K562 (cell line): ENCODE data around the gene MN1. TPM values are rescaled to one million over a fixed set of nuclear protein-coding genes. Genes with fewer than 3 reads are reported as not detected.

Experiments
- ATAC-seq: fragments of 200-7000 bp; cut with Tn5 transposase; 3 replicates; pipeline ENCODE4 v1.9.1; 2020; ENCODE audit warnings: moderate library complexity
- BruUV-seq: library from RNA; stranded (reverse); fragments of 400-500 nt; replicated peaks from 2 replicates; lab custom pipeline; 2021; lab: Mats Ljungman, UMichigan
- CTCF ChIA-PET: fragments of 300-600 bp; formaldehyde crosslinking; extraction: SDS; loops from one replicate; lab custom pipeline; 2021; ENCODE audit warnings: low intra/inter-chr PET ratio; lab: Yijun Ruan, JAX
- POLR2A ChIA-PET: fragments of 300-600, 350-650 bp; sonication (Branson Sonifier 250); formaldehyde crosslinking; extraction: SDS; loops from one replicate; lab custom pipeline; 2021; ENCODE audit warnings: antibody characterized with exemption, inconsistent platforms; lab: Yijun Ruan, JAX
- DNase-seq, 4 experiments: peaks; one replicate each; pipeline versions ENCODE4 v3.0.0 to v3.0.0-alpha.2; 2011 to 2018; ENCODE audit warnings: low spot score in 3 of 4, mixed read lengths in 3 of 4; ENCODE audit errors: extremely low read depth in 1 of 4
- FAIRE-seq: peaks from 2 replicates; lab custom pipeline; 2011; peaks lifted over from hg19 to GRCh38; lab: Jason Lieb, UNC
- H2AFZ ChIP-seq: 2 replicates; pipeline ENCODE4 v1.6.0; 2011; ENCODE audit warnings: low read depth, low read length, control low read depth, inconsistent platforms
- H3K27ac ChIP-seq: fragments of 200-600 bp; 3 replicates; pipeline ENCODE4 v1.8.0; 2011; ENCODE audit warnings: low read depth, mild to moderate bottlenecking, control low read depth, inconsistent platforms, low read length, moderate library complexity, mixed read lengths; ENCODE audit errors: extremely low read depth
- H3K27me3 ChIP-seq, 2 experiments: fragments of 300-600 bp in 1 of 2; 2 replicates in 1 of 2; 3 replicates in 1 of 2; pipeline versions ENCODE4 v1.6.0 to v1.8.0; 2011; ENCODE audit warnings: inconsistent platforms in 2 of 2, low read length in 2 of 2, mild to moderate bottlenecking in 1 of 2, mixed read lengths in 1 of 2, moderate library complexity in 1 of 2; ENCODE audit not compliant: control insufficient read depth in 2 of 2, insufficient read depth in 2 of 2
- H3K36me3 ChIP-seq: fragments of 300-600 bp; 3 replicates; pipeline ENCODE4 v1.8.0; 2011; ENCODE audit warnings: mild to moderate bottlenecking, low read length, inconsistent platforms; ENCODE audit not compliant: control insufficient read depth, insufficient read depth
- H3K4me1 ChIP-seq, 2 experiments: fragments of 200-600 bp in 1 of 2; replicated peaks in 1 of 2; 2 replicates in 1 of 2; 3 replicates in 1 of 2; pipeline versions ENCODE4 v1.5.1 to v1.8.0; 2011; ENCODE audit warnings: inconsistent platforms in 2 of 2, low read length in 2 of 2, mild to moderate bottlenecking in 1 of 2, mixed read lengths in 1 of 2, moderate library complexity in 1 of 2; ENCODE audit not compliant: control insufficient read depth in 2 of 2, insufficient read depth in 2 of 2
- H3K4me2 ChIP-seq: 2 replicates; pipeline ENCODE4 v1.6.1; 2011; ENCODE audit warnings: low read length, control low read depth, inconsistent platforms, mixed read lengths; ENCODE audit not compliant: insufficient read depth
- H3K4me3 ChIP-seq: fragments of 200-600 bp; sonication (generic), shearing (Covaris generic); 2 replicates; pipeline ENCODE4 v1.5.1; 2016; ENCODE audit warnings: control low read depth, inconsistent platforms
- H3K79me2 ChIP-seq: fragments of 200-600 bp; 3 replicates; pipeline ENCODE4 v1.8.0; 2011; ENCODE audit warnings: low read length, inconsistent platforms; ENCODE audit not compliant: control insufficient read depth, insufficient read depth
- H3K9ac ChIP-seq, 2 experiments: 2 replicates each; pipeline versions ENCODE4 v1.6.0 to v1.6.1; 2011; ENCODE audit warnings: low read depth in 2 of 2, low read length in 2 of 2, control low read depth in 1 of 2, inconsistent platforms in 1 of 2, mild to moderate bottlenecking in 1 of 2, mixed read lengths in 1 of 2; ENCODE audit not compliant: insufficient read depth in 1 of 2
- H3K9me1 ChIP-seq: one replicate; pipeline ENCODE4 v1.6.0; 2011; ENCODE audit warnings: inconsistent platforms, mild to moderate bottlenecking, low read length, moderate library complexity; ENCODE audit not compliant: control insufficient read depth, insufficient read depth
- H3K9me3 ChIP-seq: replicated peaks from 2 replicates; pipeline ENCODE4 v1.5.1; 2011; ENCODE audit warnings: low read depth, low read length, inconsistent platforms; ENCODE audit not compliant: control insufficient read depth, insufficient read depth
- H4K20me1 ChIP-seq: replicated peaks from 2 replicates; pipeline ENCODE4 v1.6.1; 2011; ENCODE audit warnings: low read length, inconsistent platforms, mixed read lengths; ENCODE audit not compliant: control insufficient read depth, insufficient read depth
- CTCF ChIP-seq, 3 experiments: IDR thresholded peaks in 2 of 3; conservative IDR thresholded peaks in 1 of 3; 2 replicates each; pipeline ENCODE4 v1.5.1; 2011 to 2012; ENCODE audit warnings: low read length in 3 of 3, mild to moderate bottlenecking in 3 of 3, control low read depth in 2 of 3, improper control_type of control experiment in 1 of 3, inconsistent platforms in 1 of 3, low read depth in 1 of 3, mixed read lengths in 1 of 3, moderate library complexity in 1 of 3; ENCODE audit not compliant: insufficient read depth in 2 of 3
- HMG20B ChIP-seq: fragments of 250-450 bp; sonication (Bioruptor Pico); IDR thresholded peaks from 2 replicates; pipeline ENCODE4 v1.5.0; 2021; ENCODE audit warnings: mild to moderate bottlenecking
- LARP7 ChIP-seq: fragments of 450-650 bp; IDR thresholded peaks from 2 replicates; pipeline ENCODE4 v1.6.1; 2016
- MBD2 ChIP-seq: sonication (generic); IDR thresholded peaks from 2 replicates; pipeline ENCODE4 v1.6.1; 2016; ENCODE audit warnings: low read depth, borderline replicate concordance
- MED1 ChIP-seq: sonication (generic); formaldehyde crosslinking; IDR thresholded peaks from 2 replicates; pipeline ENCODE4 v1.8.1; 2023; ENCODE audit warnings: missing genetic modification reagents, borderline replicate concordance
- NFE2L1 ChIP-seq: fragments of 450-650 bp; IDR thresholded peaks from 2 replicates; pipeline ENCODE4 v1.6.1; 2016; ENCODE audit warnings: missing genetic modification characterization, low read depth, mild to moderate bottlenecking, missing compliant biosample characterization, moderate library complexity, borderline replicate concordance
- POLR3A ChIP-seq: IDR thresholded peaks from 2 replicates; pipeline ENCODE4 v1.6.1; 2011; ENCODE audit warnings: borderline replicate concordance, mild to moderate bottlenecking, moderate library complexity; ENCODE audit not compliant: insufficient read length, insufficient read depth; ENCODE audit errors: extremely low read depth
- TAF7 ChIP-seq: fragments of 450-650 bp; IDR thresholded peaks from 2 replicates; pipeline ENCODE4 v1.6.1; 2016; ENCODE audit warnings: missing genetic modification characterization, missing compliant biosample characterization
- TEAD1 ChIP-seq, 2 experiments: fragments of 450-650 bp in 1 of 2; sonication (generic) in 1 of 2; formaldehyde crosslinking; IDR thresholded peaks; 2 replicates each; pipeline versions ENCODE4 v1.4.0 to v1.8.0; 2020 to 2022; ENCODE audit warnings: mild to moderate bottlenecking in 2 of 2, missing genetic modification reagents in 1 of 2
- ZBED1 ChIP-seq: IDR thresholded peaks from 2 replicates; pipeline ENCODE4 v1.6.1; 2014
- ZNF282 ChIP-seq: sonication (generic); formaldehyde crosslinking; IDR thresholded peaks from 2 replicates; pipeline ENCODE4 v1.8.1; 2023; ENCODE audit warnings: missing genetic modification reagents
- ZNF696 ChIP-seq: fragments of 250-450 bp; sonication (Bioruptor Pico); conservative IDR thresholded peaks from 2 replicates; pipeline ENCODE4 v1.4.0; 2020; ENCODE audit warnings: mild to moderate bottlenecking, moderate library complexity
- ZSCAN32 ChIP-seq: fragments of 450-650 bp; formaldehyde crosslinking; IDR thresholded peaks from 2 replicates; pipeline ENCODE4 v1.4.0; 2020; ENCODE audit warnings: mild to moderate bottlenecking, moderate library complexity
- whole genome bisulfite sequencing: fragments of 100-300 bp; shearing (Covaris generic); methylation state at CpG from one replicate; pipeline ENCODE4 v1.1.6; 2016; ENCODE audit warnings: low coverage, mixed read lengths; ENCODE audit not compliant: insufficient coverage; ENCODE audit errors: missing lambda C conversion rate; 5-methylcytosine and 5-hydroxymethylcytosine counted together
- in situ Hi-C: fragments of 300-500 bp; cut with MboI; formaldehyde crosslinking; loops from 4 replicates; pipeline ENCODE4 v1.15.0; 2018; ENCODE audit warnings: inconsistent platforms, mixed read lengths
- intact Hi-C: fragments of 100-400 bp; cut with micrococcal nuclease; formaldehyde crosslinking; loops from 2 replicates; pipeline ENCODE4 v1.14.2; 2022
- polyA plus RNA-seq, 8 experiments: library from polyadenylated mRNA; depleted of rRNA in 4 of 8; stranded (reverse) in 5 of 8; unstranded in 3 of 8; fragments of >200 nt; fragmentation: Nextera tagmentation in 2 of 8; fragmentation: Illumina TruSeq in 1 of 8; extraction: Ambion mirVana in 2 of 8; extraction: Trizol in 1 of 8; gene quantifications; 2 replicates each; pipeline versions ENCODE4 v1.2.1 to v1.2.3, GENCODE V29; 2011 to 2014; ENCODE audit warnings: inconsistent platforms in 1 of 8, missing spikeins in 1 of 8
- total RNA-seq, 7 experiments: library from RNA; depleted of rRNA in 6 of 7; stranded (reverse); fragments of >200 nt in 6 of 7; fragmentation: Illumina TruSeq in 2 of 7; extraction: Trizol in 2 of 7; gene quantifications; 2 replicates each; pipeline versions ENCODE4 v1.2.1 to v1.2.3, GENCODE V29; 2011 to 2021; ENCODE audit warnings: low replicate concordance in 1 of 7

The MN1 gene
- total and polyA plus RNA-seq, 9 of the 15 experiments (the other 6 are each of a cell fraction or from before 2014, with no cell fraction given) = under 0.01 to 0.05 (median 0.03) TPM; not detected in 5

GRCh38 chr22:27842201-27842600 is 40.6 kb upstream of the MN1 start (continued):
- TF ChIP-seq CTCF (IDR thresholded peaks at IDR 0.05 in 2 of 3, conservative IDR thresholded peaks at IDR 0.05 in 1 of 3; ENCODE audit: insufficient read depth in 2 of 3, low read depth in 1 of 3, low read length in 3 of 3) (no peak), TEAD1 (CRISPR knock-in tag; IDR thresholded peaks at IDR 0.05) (no peak)

- DNase-seq (no peak), FAIRE-seq (no peak), ATAC-seq (no peak)
- WGBS = 69% methylated on average over 5 of the region's 7 CpGs
- Histone ChIP-seq H3K27ac (no peak overlapping the region), H3K4me1 (peaks cover 8 to 12% of the 10 kb centered on the region in 2 experiments; a peak in 4 of 5 replicates), H3K4me2 (no peak overlapping the region), H3K36me3 (no peaks in the 10 kb centered on the region), H3K9ac (no peak overlapping the region), H3K27me3 (no peaks in the 10 kb centered on the region), H3K79me2 (no peaks in the 10 kb centered on the region), H4K20me1 (no peaks in the 10 kb centered on the region), H2AFZ (no peak overlapping the region), H3K9me3 (no peaks in the 10 kb centered on the region), H3K4me3 (no peak overlapping the region), H3K9me1 (peaks cover 2% of the 10 kb centered on the region)
- ChIA-PET CTCF (no interaction called here), POLR2A (no interaction called here)
- in situ Hi-C loops = no loop called here
- BruUV-seq = no TSS peak
- intact Hi-C loops = no loop called here
- TF ChIP-seq MBD2 = no peak
- TF ChIP-seq ZNF282 (CRISPR knock-in tag) = no peak
- no peak for TF ChIP-seq ZNF696 (CRISPR knock-in tag)
- TF ChIP-seq NFE2L1 = no peak
- TF ChIP-seq TAF7 (tag) = no peak
- no peak for TF ChIP-seq MED1 (CRISPR knock-in tag)
- no peak for TF ChIP-seq LARP7
- TF ChIP-seq ZBED1 = no peak
- TF ChIP-seq ZSCAN32 (CRISPR knock-in tag) = no peak
- no peak for TF ChIP-seq POLR3A
- no peak for TF ChIP-seq HMG20B (CRISPR knock-in tag)
- TF ChIP-seq, all 486 proteins: peak for 0
These were observed 38.9 kb upstream of the MN1 start for GRCh38 chr22:27840436-27840835.
